Caco-2 (cell line): ENCODE results near the gene SLC17A9. TPM values are rescaled to one million over a fixed set of nuclear protein-coding genes. Genes with fewer than 3 reads are reported as not detected.
"Not testable (repeated sequence)": the region's sequence is repeated elsewhere in the genome, so short reads cannot be mapped to it uniquely, and the experiment has no call there.

Source experiments
- BruUV-seq: library from RNA; stranded (reverse); fragments of 400-500 nt; replicated peaks from 2 replicates; lab custom pipeline; 2021; lab: Mats Ljungman, UMichigan
- CTCF ChIA-PET: fragments of 300-600 bp; sonication (Branson Sonifier 250); formaldehyde crosslinking; loops from one replicate; lab custom pipeline; 2022; ENCODE audit warnings: antibody characterized with exemption; lab: Charles Lee
- POLR2A ChIA-PET: fragments of 300-600 bp; sonication (Branson Sonifier 250); formaldehyde crosslinking; loops from one replicate; lab custom pipeline; 2022; ENCODE audit warnings: antibody characterized with exemption; lab: Charles Lee
- DNase-seq, 2 experiments: peaks; one replicate each; pipeline versions ENCODE4 v3.0.0 to v3.0.0-alpha.2; 2020 to 2022
- H3K27me3 ChIP-seq: replicated peaks from 2 replicates; pipeline ENCODE4 v1.6.0; 2011; ENCODE audit warnings: low read length; ENCODE audit not compliant: control insufficient read depth, insufficient read depth
- H3K36me3 ChIP-seq: 2 replicates; pipeline ENCODE4 v1.5.1; 2011; ENCODE audit warnings: low read length; ENCODE audit not compliant: control insufficient read depth, insufficient read depth
- H3K4me1 ChIP-seq: fragments of 250-450 bp; sonication (Bioruptor Pico); 2 replicates; pipeline ENCODE4 v1.5.1; 2020; ENCODE audit warnings: mild to moderate bottlenecking
- H3K4me3 ChIP-seq: 2 replicates; pipeline ENCODE4 v1.5.1; 2011; ENCODE audit warnings: low read depth, mild to moderate bottlenecking, control low read depth, low read length
- H3K9me3 ChIP-seq: fragments of 250-450 bp; sonication (Bioruptor Pico); 2 replicates; pipeline ENCODE4 v1.5.1; 2020; ENCODE audit warnings: mild to moderate bottlenecking, moderate library complexity
- H3K27ac Mint-ChIP-seq: one replicate; pipeline ENCODE4 v1.8.0; 2022; ENCODE audit warnings: mixed read lengths; ENCODE audit not compliant: unreplicated experiment
- H3K27me3 Mint-ChIP-seq: one replicate; pipeline ENCODE4 v1.8.0; 2022; ENCODE audit warnings: mixed read lengths; ENCODE audit not compliant: insufficient read depth, unreplicated experiment
- H3K36me3 Mint-ChIP-seq: one replicate; pipeline ENCODE4 v1.8.0; 2022; ENCODE audit warnings: mild to moderate bottlenecking, mixed read lengths; ENCODE audit not compliant: insufficient read depth, unreplicated experiment
- H3K4me1 Mint-ChIP-seq: one replicate; pipeline ENCODE4 v1.8.0; 2022; ENCODE audit warnings: low read depth, mixed read lengths; ENCODE audit not compliant: unreplicated experiment
- H3K4me3 Mint-ChIP-seq: one replicate; pipeline ENCODE4 v1.8.0; 2022; ENCODE audit warnings: mild to moderate bottlenecking, moderate library complexity, mixed read lengths; ENCODE audit not compliant: unreplicated experiment
- H3K9me3 Mint-ChIP-seq: one replicate; pipeline ENCODE4 v1.8.0; 2022; ENCODE audit warnings: mixed read lengths; ENCODE audit not compliant: unreplicated experiment
- intact Hi-C: fragments of 100-400 bp; cut with micrococcal nuclease; formaldehyde crosslinking; loops from one replicate; pipeline ENCODE4 v1.10.0; 2022; ENCODE audit not compliant: unreplicated experiment
- total RNA-seq: library from RNA; stranded (reverse); gene quantifications from 2 replicates; pipeline ENCODE4 v1.2.3, GENCODE V29; 2022
- TF ChIP-seq, protein P1 (sequence below), 2 experiments: fragments of 200-600 bp in 1 of 2; IDR thresholded peaks; 1 replicate in 1 of 2; 2 replicates in 1 of 2; pipeline versions ENCODE4 v1.5.1 to v1.8.0; 2011 to 2022; ENCODE audit warnings: antibody characterized with exemption in 1 of 2, control low read depth in 1 of 2, inconsistent platforms in 1 of 2, low read depth in 1 of 2, low read length in 1 of 2, mild to moderate bottlenecking in 1 of 2, moderate library complexity in 1 of 2; ENCODE audit not compliant: insufficient read depth in 1 of 2, severe bottlenecking in 1 of 2, unreplicated experiment in 1 of 2

Gene SLC17A9
- total RNA-seq, 1 experiment from 2014 or later = 64.7 TPM

DNA sequence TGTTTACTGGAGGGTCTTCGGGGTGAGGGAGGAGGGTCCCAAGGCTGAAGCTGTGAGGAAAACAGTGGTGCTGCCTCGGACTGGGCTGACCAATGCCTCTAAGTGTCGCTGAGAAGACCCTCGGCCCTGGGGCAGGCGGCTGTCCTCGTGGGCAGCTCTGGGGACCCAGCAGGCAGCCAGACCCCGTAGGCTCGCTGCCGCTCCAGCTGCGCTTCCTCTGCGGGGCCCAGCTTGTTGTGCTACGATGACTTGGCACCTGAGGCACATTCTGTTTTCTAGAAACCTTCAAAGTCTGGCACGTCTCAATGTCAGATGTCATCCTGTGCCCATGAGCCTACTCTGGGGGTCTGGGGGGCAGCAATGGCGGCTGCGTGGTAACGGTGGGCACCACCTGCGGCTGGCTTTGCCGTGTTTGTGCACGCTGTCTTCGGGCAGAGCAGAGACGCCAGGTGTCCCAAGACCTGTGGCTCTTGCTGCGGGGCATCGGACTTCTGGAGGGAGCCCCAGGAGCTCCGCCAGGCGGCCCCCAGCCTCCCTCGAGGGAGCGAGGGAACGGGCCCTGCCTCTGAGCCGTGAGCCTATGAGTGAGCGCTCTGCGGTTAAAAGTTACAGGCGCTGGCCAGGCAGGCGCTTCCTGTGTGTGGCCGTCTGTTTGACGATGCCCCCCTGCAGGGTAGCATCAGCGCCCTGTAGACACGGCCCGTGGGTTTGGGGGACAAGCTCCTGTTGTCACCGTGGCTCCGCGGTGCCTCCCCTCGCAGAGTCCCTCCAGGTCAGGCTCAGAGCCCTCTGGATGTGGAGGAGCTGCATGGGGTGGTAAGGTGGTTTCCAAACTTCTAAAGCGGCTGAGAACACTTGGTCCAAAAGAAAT, 6.8 kb downstream of the SLC17A9 start:
- Histone ChIP-seq H3K4me1 (peaks cover 20% of the 10 kb centered on the region), H3K36me3 (peaks cover 22% of the 10 kb centered on the region), H3K9me3 (no peaks in the 10 kb centered on the region), H3K27me3 (no peaks in the 10 kb centered on the region), H3K4me3 (no peak overlapping the region)
- POLR2A ChIA-PET = no interaction called here
- Mint-ChIP-seq H3K4me1 (peaks cover 21% of the 10 kb centered on the region), H3K36me3 (peaks cover 68% of the 10 kb centered on the region), H3K27me3 (no peaks in the 10 kb centered on the region), H3K4me3 (no peak overlapping the region), H3K27ac (no peak overlapping the region), H3K9me3 (no peaks in the 10 kb centered on the region)
- CTCF ChIA-PET = interaction anchor here (2.1 kb wide), 1 partner anchor 13 kb away, joined by 8 read pairs; no protein-coding TSS in a partner anchor
- no TSS peak for BruUV-seq
- no peak for DNase-seq
- TF ChIP-seq, protein P1, sequence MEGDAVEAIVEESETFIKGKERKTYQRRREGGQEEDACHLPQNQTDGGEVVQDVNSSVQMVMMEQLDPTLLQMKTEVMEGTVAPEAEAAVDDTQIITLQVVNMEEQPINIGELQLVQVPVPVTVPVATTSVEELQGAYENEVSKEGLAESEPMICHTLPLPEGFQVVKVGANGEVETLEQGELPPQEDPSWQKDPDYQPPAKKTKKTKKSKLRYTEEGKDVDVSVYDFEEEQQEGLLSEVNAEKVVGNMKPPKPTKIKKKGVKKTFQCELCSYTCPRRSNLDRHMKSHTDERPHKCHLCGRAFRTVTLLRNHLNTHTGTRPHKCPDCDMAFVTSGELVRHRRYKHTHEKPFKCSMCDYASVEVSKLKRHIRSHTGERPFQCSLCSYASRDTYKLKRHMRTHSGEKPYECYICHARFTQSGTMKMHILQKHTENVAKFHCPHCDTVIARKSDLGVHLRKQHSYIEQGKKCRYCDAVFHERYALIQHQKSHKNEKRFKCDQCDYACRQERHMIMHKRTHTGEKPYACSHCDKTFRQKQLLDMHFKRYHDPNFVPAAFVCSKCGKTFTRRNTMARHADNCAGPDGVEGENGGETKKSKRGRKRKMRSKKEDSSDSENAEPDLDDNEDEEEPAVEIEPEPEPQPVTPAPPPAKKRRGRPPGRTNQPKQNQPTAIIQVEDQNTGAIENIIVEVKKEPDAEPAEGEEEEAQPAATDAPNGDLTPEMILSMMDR (IDR thresholded peaks at IDR 0.05; ENCODE audit: insufficient read depth in 1 of 2, low read depth in 1 of 2, low read length in 1 of 2, severe bottlenecking in 1 of 2, unreplicated experiment in 1 of 2) = no peak
- intact Hi-C loops = no loop called here

DNA sequence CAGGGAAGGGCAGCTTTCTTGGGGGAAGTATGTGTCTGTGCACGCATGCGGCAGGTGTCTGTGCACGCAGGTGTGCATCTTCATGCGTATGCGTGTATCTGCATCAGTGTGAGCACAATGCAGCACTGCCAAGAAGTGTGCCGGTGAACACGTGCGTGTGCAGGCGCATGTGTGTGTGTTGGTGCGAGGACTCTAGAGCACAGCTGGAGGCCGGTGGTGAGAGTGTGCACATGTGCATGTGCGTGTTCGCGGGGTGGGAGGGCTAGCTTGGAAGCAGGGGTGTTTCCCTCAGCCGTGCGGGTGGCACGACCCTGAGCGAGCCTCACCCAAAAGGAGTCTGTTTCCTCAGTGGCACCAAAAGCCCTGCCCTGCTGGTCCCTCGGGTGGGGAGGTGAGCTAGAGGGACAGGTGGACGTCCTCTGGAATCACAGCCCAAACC, 7.5 kb downstream of the SLC17A9 start:
- Histone ChIP-seq H3K4me1 (peaks cover 13% of the 10 kb centered on the region), H3K4me3 (no peak overlapping the region), H3K27me3 (no peaks in the 10 kb centered on the region), H3K36me3 (peaks cover 24% of the 10 kb centered on the region), H3K9me3 (no peaks in the 10 kb centered on the region)
- no peak overlapping the region for H3K27ac Mint-ChIP-seq
- TF ChIP-seq, protein P1 (IDR thresholded peaks at IDR 0.05; ENCODE audit: insufficient read depth in 1 of 2, low read depth in 1 of 2, low read length in 1 of 2, severe bottlenecking in 1 of 2, unreplicated experiment in 1 of 2) = no peak
- no peaks in the 10 kb centered on the region for H3K9me3 Mint-ChIP-seq
- CTCF ChIA-PET = interaction anchor here (2.1 kb wide), 1 partner anchor 13 kb away, joined by 8 read pairs; no protein-coding TSS in a partner anchor
- intact Hi-C loops = no loop called here
- POLR2A ChIA-PET = no interaction called here
- peaks cover 69% of the 10 kb centered on the region for H3K36me3 Mint-ChIP-seq
- no peaks in the 10 kb centered on the region for H3K27me3 Mint-ChIP-seq
- DNase-seq = no peak
- no peak overlapping the region for H3K4me3 Mint-ChIP-seq
- H3K4me1 Mint-ChIP-seq = peaks cover 16% of the 10 kb centered on the region
- BruUV-seq = no TSS peak

DNA sequence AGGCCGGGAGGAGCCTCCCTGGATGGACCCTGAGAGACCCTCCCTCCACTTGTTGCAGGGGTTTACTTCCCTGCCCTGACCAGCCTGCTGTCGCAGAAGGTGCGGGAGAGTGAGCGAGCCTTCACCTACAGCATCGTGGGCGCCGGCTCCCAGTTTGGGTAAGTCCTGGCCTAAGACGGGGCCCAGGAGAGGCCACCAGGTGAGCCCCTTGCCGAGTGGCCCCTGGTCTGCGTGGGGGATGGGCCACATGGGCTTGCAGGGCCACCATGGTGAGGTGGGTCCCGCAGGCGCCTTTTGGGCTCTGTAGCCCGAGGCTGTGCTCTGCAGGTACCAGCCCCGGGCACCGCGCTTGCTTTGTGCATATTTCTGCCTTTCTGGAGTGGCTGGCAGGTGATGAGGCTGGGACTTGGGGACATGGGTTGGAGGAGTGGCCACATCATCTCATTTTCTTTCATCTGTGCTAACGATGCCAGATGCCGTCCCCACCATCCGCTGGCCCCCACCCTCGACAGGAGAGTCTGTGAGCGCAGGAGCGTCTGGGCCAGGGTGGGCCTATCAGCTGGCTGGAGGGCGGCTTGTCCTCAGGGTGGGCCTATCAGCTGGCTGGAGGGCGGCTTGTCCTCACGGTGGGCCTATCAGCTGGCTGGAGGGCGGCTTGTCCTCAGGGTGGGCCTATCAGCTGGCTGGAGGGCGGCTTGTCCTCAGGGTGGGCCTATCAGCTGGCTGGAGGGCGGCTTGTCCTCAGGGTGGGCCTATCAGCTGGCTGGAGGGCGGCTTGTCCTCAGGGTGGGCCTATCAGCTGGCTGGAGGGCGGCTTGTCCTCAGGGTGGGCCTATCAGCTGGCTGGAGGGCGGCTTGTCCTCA, 8.2 kb downstream of the SLC17A9 start:
- DNase-seq, H3K27ac Mint-ChIP-seq, H3K4me1 ChIP-seq, intact Hi-C loops, BruUV-seq, POLR2A ChIA-PET, H3K9me3 Mint-ChIP-seq, H3K27me3 Mint-ChIP-seq, H3K9me3 ChIP-seq, H3K4me3 Mint-ChIP-seq, H3K27me3 ChIP-seq, H3K4me3 ChIP-seq: not testable (repeated sequence)
- CTCF ChIA-PET = interaction anchor here (2.1 kb wide), 1 partner anchor 12 kb away, joined by 8 read pairs; no protein-coding TSS in a partner anchor
- Mint-ChIP-seq H3K36me3 (peaks cover 66% of the 10 kb centered on the region), H3K4me1 (peaks cover 13% of the 10 kb centered on the region)
- H3K36me3 ChIP-seq = peaks cover 29% of the 10 kb centered on the region
